HG03135 (cell line): ENCODE data around the gene LIPT2.

ENCODE experiments used
- ATAC-seq: cut with Tn5 transposase; IDR thresholded peaks from one replicate; pipeline ENCODE4 v1.9.1; 2021; ENCODE audit warnings: mild to moderate bottlenecking, moderate library complexity; ENCODE audit not compliant: unreplicated experiment

Gene LIPT2

DNA sequence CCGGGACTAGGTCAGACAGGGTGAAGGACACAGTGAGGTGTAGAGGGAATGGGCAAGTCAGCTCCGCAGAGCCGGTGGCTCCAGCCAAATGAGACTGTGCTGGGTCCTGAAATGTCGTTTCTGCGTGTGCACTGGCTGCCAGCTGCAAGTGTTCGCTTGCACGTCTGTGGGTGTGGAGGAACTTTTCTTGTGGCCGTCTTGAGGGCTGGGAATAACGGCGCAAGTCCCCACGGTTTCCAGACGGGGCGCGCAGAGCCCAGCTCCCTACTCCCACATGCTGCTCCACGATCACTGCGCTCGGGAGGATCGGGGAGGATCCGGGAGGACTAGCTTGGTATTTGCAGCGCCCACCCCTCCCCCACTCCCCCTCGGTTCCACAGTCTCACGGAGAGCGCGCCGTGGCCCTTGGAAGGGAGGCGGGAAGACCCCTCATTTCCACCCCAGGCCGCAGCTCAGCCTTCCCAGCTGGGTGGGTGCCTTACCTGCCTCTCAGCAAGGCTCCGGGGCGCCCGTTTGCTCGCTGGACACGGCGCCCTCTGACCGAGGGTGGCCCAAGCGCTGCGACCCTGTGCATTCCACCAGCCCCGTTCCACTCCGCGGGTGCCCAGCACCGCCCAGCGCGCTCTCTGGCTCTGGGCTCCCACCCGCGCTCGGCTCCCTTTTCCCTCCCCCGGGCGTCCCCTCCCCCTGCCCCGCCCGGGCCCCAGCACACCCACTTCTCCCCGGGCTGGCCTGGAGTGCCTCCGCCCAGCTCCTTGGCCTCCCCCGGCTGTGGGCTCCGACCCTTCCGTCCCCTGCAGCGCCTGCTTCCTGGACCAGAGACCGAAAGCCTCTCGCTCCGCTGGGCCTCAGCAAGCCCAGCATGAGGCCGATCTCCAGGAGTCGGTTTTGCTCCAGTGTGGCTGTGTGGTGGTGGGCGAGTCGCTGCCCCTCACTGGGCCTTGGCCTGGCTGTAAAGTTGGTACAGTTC lies 26.3 kb downstream of the LIPT2 start, which contains the start of gene KCNE3:
TSS of gene KCNE3 (minus strand) at position 634 of the 970 bp plus-strand sequence. CDS start 9,986 bp downstream, outside the sequence.
- no peak for ATAC-seq

GRCh38 chr11:74465291-74465708 lies 28.2 kb downstream of the LIPT2 start:
- no peak for ATAC-seq

DNA sequence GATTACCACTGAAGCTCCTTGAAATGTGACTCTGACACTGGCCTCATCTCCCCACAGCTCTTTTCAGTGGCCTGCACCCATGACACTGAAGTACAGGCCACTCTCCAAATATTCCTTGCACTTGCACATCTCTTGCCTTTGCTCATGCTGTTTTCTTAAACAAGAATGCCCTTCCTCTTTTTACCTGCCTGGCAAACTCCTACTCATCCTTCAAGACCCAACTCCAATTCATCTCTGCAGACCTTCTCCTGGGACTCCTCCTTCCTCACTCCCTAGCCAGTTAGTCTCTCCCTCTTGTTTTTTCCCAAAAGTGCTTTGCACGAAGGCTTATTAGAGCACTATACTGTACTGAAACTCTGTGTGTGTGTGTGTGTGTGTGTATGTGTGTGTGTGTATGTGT lies 28.8 kb downstream of the LIPT2 start:
- no peak for ATAC-seq

DNA sequence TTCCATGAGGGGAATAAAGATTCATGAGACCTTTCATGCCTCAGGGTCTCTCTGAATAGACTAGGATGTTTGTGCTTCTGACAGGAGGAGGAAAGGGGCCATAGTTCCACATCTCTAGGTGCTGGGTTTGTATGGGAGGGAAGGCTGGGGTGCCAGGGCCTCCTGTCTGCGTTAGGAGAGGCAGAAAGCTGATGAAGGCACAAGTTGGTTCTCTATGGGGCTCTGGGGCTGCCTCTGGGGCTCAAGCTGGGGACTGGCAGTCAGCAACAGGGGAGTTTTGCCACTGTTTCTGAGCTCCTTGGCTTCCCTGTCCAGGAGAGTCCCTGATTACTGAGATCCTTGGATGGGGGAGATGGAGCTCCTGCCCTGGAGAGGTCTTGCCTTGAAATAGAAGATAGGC lies 30.3 kb downstream of the LIPT2 start:
- ATAC-seq, result no peak

- ATAC-seq, result no peak
Observed at GRCh38 chr11:74462631-74463030, 30.9 kb downstream of the LIPT2 start.

- ATAC-seq, result no peak
Observed at GRCh38 chr11:74462009-74462408, 31.5 kb downstream of the LIPT2 start.

DNA sequence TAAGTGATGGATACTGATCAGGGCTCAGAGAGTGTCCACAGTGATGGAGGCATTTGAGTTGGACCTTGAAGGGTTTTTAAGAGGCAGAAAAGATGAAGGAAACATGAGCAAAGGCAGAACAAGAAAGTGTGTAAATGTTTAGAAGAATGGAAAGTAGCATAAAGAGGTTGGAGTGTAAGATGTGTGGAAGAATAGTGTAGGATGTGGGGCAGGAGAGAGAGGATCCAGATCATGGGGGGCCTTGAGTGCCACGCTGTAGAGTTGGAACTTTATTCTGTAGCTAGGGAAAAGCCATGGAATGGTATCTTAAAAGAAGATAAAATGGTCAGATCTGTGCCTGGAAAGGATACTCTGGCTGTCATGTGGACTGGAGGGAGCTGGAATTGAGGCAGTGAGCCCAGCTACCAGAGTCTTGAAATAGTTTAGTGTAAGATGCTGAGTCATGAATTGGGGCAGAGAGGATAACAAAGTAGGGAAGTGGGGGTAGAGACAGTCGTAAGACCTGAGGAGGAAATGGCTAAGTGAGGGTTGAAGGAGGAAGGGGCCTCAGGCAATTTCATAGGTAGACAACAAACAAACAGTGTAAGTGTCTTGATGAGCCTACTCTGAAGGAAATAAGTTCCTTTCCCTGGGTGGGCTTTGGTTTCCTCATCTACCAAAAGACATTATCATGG lies 32.9 kb downstream of the LIPT2 start:
- ATAC-seq, result no peak

- no peak for ATAC-seq
Observed at GRCh38 chr11:74460065-74460464, 33.5 kb downstream of the LIPT2 start.

GRCh38 chr11:74459584-74459983 lies 33.9 kb downstream of the LIPT2 start:
- ATAC-seq, result no peak

- ATAC-seq, result no peak
Observed at GRCh38 chr11:74457356-74457755, 36.2 kb downstream of the LIPT2 start.

DNA sequence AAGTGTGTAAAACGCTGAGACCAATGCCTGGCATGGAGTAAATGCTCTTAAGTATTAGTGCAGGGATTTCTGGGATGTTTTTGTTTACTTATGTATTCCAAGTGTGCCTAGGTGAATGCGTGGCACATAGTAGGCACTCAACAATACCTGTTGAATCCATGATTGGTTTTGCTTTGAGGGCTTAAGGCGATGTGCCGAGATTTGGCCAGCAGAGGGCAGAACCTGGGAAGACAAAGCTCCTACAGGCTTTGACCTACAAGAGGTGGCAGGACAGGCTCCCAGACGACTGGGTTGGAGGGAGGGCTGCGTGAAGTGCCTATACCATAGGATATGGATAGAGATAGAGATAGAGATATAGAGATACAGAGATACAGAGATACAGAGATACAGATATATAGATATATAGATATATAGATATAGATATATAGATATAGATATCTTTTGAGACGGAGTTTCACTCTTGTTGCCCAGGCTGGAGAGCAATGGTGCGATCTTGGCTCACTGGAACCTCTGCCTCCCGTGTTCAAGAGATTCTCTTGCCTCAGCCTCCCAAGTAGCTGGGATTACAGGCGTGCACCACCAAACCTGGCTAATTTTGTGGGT lies 40.0 kb downstream of the LIPT2 start:
- no peak for ATAC-seq

DNA sequence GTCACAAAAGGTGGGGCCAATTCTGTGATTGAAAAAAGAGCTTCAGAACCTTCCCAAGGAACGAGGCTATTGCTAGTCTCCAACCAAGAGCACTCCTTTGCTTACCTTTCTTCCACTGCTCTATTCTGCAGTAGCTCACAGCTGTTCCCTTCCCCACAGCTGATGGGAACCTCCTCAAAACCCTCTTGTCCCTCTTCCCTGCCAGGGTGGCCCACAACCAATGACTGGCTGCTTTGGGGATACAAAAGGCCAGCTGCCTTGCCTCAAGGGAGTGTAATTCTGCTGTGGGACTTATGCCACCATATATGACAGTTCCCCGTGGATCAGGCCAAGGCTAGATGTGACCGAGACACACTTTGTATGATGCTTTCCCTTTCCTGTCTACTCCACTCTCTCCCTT lies 41.2 kb downstream of the LIPT2 start:
- no peak for ATAC-seq

DNA sequence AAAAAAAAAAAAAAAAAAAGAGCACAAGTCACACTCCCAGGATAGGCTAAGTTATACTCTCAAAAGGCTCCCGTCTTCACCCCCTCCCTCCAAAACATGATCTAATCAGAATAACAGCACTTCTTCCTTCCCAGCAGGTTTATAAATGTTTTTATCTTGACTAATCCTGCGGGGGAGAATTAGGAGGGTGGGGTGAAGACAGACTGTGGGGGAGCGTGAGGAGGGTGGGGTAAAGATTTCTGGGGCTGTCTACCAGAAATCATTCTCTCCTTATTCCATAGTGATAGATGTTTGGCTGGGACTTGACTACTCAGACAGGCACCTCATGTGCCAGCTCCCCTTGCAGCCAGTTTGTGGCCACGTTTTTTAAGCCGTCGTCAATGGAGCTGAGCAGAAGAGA lies 43.2 kb downstream of the LIPT2 start:
- ATAC-seq, result no peak

GRCh38 chr11:74449369-74449931 lies 44.1 kb downstream of the LIPT2 start:
- ATAC-seq, result no peak

DNA sequence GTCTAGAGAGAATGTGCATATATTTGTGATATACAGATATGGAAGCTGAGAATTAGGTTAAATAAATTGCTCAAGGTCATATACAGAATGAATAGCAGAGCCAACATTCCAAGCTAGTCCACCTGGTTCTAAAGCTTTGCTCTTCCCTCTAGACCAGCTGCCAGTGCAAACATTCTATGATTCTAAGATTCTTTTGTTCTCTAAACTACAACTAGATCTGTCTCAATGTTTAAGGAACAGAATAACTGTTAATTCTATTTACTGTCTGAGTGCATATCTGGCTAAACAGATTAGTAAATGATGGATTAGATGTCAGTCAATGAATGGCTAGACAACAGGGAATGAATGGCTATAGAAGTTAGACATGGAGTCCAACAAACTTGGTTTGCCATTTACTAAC lies 45.8 kb downstream of the LIPT2 start:
- no peak for ATAC-seq

DNA sequence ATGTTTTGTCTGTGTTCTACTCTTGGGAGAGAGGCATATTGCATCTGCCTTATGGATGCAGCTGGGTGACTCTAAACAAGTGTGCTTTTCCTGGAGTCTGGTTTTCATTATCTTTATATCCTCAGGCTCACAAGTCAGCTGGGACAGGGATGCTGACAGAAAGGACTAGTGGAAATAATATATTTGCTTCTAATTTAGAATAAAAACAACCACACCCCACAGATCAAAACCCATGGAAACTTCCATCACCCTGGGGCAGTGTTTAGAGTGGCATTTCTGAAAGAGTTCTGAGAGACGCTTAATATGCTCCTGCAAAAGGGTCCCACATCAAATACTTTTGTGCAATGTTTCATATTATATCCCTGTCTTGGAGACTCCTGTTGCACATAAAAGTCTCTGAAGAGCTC lies 47.0 kb downstream of the LIPT2 start:
- ATAC-seq, result no peak

- no peak for ATAC-seq
Observed at GRCh38 chr11:74444173-74444826, 49.2 kb downstream of the LIPT2 start.

GRCh38 chr11:74443071-74443864 lies 50.3 kb downstream of the LIPT2 start:
- ATAC-seq, result no peak

- no peak for ATAC-seq
Observed at GRCh38 chr11:74442636-74443035, 50.9 kb downstream of the LIPT2 start.
